AML-193 (cell line): ENCODE measurements around the gene TBL3.
"Not testable (repeated sequence)": the region's sequence is repeated elsewhere in the genome, so short reads cannot be mapped to it uniquely, and the experiment has no call there.

Experiments used
- DNase-seq, 2 experiments: peaks; one replicate each; lab custom pipeline; 2025; lab: John Stamatoyannopoulos, UW

The TBL3 gene

GRCh38 chr16:1942810-1943726 is 28.8 kb upstream of the TBL3 start, which contains the start of gene MSRB1:
MSRB1 (minus strand) TSS chr16:1943199; CDS start chr16:1943156, 43 bp downstream.
- peak; percentile 95 to 97 for DNase-seq

GRCh38 chr16:1944612-1945199 is 27.1 kb upstream of the TBL3 start:
- DNase-seq, result no peak

- DNase-seq, result no peak
Measured at GRCh38 chr16:1945559-1946391, 26.1 kb upstream of the TBL3 start.

- no peak for DNase-seq
Measured at GRCh38 chr16:1946495-1947368, 25.1 kb upstream of the TBL3 start.

GRCh38 chr16:1947369-1947670 is 24.5 kb upstream of the TBL3 start:
- no peak for DNase-seq

GRCh38 chr16:1949507-1949906 is 22.3 kb upstream of the TBL3 start:
- DNase-seq, result no peak

GRCh38 chr16:1950047-1950446 is 21.8 kb upstream of the TBL3 start:
- DNase-seq, result no peak

- DNase-seq, result no peak
Measured at GRCh38 chr16:1950559-1950958, 21.3 kb upstream of the TBL3 start.

- DNase-seq, result no peak
Measured at GRCh38 chr16:1953734-1954133, 18.1 kb upstream of the TBL3 start.

- DNase-seq, result not testable (repeated sequence)
Measured at GRCh38 chr16:1957434-1958142, 14.3 kb upstream of the TBL3 start.

- DNase-seq, result not testable (repeated sequence)
Measured at GRCh38 chr16:1958143-1958491, 13.7 kb upstream of the TBL3 start.

GRCh38 chr16:1958715-1959268 is 13.1 kb upstream of the TBL3 start:
- no peak for DNase-seq

GRCh38 chr16:1959269-1960039 is 12.4 kb upstream of the TBL3 start, which contains the start of gene NDUFB10:
NDUFB10 (plus strand) TSS chr16:1959538; CDS start chr16:1959625, 87 bp downstream.
- peak; percentile 69 to 76 for DNase-seq

- peak in 1 of 2 experiments; percentile 15 for DNase-seq
Measured at GRCh38 chr16:1960665-1961630, 10.9 kb upstream of the TBL3 start.

GRCh38 chr16:1961651-1962067 is 10.2 kb upstream of the TBL3 start:
- DNase-seq, result no peak

- DNase-seq, result not testable (repeated sequence)
Measured at GRCh38 chr16:1962161-1963153, 9.4 kb upstream of the TBL3 start.

- DNase-seq, result peak; percentile 29 to 35
Measured at GRCh38 chr16:1963806-1964505, 7.9 kb upstream of the TBL3 start.
